GM19324 (cell line): ENCODE results near the gene EN1.

Experiments used
- ATAC-seq: cut with Tn5 transposase; IDR thresholded peaks from one replicate; pipeline ENCODE4 v1.9.1; 2021; ENCODE audit warnings: mild to moderate bottlenecking, moderate library complexity; ENCODE audit not compliant: unreplicated experiment, low FRiP score

Gene EN1

DNA sequence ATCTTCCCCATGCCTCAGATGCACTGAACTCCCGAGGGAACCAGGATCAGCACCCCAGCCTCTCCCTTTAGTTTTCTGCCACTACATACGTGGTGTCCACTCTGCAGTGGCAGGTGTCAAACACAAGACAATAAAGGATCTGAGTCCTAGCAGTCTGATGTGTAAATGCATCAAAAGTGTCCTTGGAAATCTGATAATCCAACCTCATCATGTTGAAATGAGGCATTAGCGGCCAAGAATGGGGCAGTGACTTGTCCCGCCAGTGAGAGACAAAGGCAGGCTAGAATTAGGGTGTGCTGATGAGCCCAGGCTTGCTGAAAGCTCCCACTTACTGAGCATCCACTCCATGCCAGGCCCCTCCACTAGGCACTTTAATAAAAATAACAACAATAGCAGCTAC lies 52.9 kb downstream of the EN1 start:
- ATAC-seq, result no peak
